ENCODE results near the gene BZW2.

Gene BZW2

DNA sequence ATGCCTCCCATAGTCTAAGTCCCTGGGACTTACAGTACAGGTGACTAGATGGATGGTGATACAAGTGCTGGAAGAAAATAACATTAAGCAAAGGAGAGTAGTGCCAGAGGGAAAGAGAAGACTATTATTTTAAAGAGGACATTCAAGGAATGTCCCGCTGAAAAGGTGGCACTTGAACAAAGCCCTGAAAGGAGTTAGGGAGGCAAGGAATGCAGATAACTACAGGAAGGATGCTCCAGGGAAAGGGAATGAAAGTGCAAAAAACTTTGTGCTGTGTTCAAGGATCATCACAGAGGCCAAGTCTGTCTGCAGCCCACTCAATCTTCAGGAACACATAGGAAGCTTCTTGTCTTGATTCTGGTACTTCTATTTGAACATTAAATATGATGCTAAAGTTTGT, 15.3 kb upstream of the BZW2 start:
- Histone ChIP-seq H3K36me3 (ENCODE audit: insufficient read depth, low read length) (no peaks in the 10 kb centered on the region), H3K9me3 (ENCODE audit: control insufficient read depth, insufficient read depth, low read length) (no peaks in the 10 kb centered on the region), H3K4me1 (ENCODE audit: insufficient read depth, low read length) (no peaks in the 10 kb centered on the region), H3K9ac (ENCODE audit: low read depth, low read length) (no peak overlapping the region)

DNA sequence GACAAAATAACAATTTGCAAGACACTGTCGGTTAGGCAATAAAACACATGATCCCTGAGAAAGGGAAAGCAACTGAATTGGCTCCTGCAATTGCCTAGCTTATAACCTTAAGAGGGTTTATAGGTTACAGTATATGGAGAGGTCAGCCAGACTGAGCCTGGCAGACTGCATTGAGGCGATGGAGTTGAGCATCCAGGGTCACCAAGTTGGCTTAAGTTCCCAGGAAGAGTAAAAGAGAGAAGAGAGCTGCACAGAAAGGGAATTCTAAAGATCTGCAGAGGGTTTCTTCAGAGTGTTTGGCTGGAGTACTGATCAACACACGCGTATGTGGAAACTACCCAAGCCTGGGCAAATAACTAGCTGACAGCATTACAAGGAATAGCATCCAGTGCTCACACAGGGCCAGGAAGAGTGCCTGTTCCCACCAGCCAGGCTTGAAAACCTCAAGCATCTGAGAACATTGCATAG, 11.7 kb upstream of the BZW2 start:
- H3K9ac ChIP-seq (ENCODE audit: low read depth, low read length) = no peak overlapping the region
- no peaks in the 10 kb centered on the region for H3K36me3 ChIP-seq (ENCODE audit: insufficient read depth, low read length)
- H3K9me3 ChIP-seq (ENCODE audit: control insufficient read depth, insufficient read depth, low read length) = no peaks in the 10 kb centered on the region
- peaks cover 5% of the 10 kb centered on the region; the same call in 1 of the 2 replicates for H3K4me1 ChIP-seq (ENCODE audit: insufficient read depth, low read length)

DNA sequence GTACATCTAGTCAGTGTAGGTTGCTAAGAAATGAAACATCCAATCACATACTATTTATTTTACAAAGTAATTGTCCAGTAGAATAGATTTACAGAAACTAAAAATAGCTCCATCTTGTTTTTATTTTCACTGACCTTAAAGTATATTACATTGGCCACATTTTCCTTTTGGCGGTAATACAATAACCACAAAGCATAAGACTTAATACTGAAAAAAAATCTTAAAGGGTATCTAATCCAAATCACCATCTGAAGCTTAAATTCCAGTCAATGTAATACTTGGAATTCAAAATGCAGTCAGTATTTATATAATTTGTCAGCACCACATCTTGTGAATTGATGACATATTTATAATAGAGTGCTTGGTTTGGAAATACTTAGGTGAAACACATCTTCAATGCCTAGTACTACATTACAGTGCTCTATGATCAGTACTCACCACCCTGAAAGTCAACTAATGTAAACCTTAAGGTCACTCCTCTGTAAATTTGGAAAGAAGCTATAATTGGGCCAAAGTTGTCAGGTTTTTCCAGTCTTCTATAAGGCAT, 9.4 kb upstream of the BZW2 start:
- H3K4me1 ChIP-seq (ENCODE audit: insufficient read depth, low read length) = peaks cover 5% of the 10 kb centered on the region; the same call in 1 of the 2 replicates
- no peaks in the 10 kb centered on the region for H3K9me3 ChIP-seq (ENCODE audit: control insufficient read depth, insufficient read depth, low read length)
- H3K9ac ChIP-seq (ENCODE audit: low read depth, low read length) = no peak overlapping the region
- no peaks in the 10 kb centered on the region for H3K36me3 ChIP-seq (ENCODE audit: insufficient read depth, low read length)

DNA sequence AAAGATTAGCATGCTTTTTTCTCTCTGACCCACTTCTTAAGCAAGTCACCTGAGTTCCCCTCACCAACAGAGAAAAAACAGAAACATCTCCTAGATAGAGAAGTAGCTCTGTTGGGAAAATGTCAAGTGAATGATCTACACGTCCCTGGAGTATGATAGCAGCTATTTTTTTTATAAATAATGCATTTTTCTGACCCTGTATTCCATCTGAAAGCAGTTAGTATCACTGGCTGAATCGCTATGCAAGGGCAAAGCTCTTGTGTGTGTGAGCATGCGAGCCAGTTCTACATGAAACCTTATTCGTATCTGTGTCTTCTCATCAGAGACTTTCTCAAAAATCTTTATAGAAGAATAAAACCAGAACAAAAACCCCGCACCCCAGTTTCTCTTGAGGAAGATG, 8.6 kb upstream of the BZW2 start:
- Histone ChIP-seq H3K9ac (ENCODE audit: low read depth, low read length) (no peak overlapping the region), H3K4me1 (ENCODE audit: insufficient read depth, low read length) (peaks cover 5% of the 10 kb centered on the region; the same call in 1 of the 2 replicates), H3K9me3 (ENCODE audit: control insufficient read depth, insufficient read depth, low read length) (no peaks in the 10 kb centered on the region), H3K36me3 (ENCODE audit: insufficient read depth, low read length) (no peaks in the 10 kb centered on the region)

DNA sequence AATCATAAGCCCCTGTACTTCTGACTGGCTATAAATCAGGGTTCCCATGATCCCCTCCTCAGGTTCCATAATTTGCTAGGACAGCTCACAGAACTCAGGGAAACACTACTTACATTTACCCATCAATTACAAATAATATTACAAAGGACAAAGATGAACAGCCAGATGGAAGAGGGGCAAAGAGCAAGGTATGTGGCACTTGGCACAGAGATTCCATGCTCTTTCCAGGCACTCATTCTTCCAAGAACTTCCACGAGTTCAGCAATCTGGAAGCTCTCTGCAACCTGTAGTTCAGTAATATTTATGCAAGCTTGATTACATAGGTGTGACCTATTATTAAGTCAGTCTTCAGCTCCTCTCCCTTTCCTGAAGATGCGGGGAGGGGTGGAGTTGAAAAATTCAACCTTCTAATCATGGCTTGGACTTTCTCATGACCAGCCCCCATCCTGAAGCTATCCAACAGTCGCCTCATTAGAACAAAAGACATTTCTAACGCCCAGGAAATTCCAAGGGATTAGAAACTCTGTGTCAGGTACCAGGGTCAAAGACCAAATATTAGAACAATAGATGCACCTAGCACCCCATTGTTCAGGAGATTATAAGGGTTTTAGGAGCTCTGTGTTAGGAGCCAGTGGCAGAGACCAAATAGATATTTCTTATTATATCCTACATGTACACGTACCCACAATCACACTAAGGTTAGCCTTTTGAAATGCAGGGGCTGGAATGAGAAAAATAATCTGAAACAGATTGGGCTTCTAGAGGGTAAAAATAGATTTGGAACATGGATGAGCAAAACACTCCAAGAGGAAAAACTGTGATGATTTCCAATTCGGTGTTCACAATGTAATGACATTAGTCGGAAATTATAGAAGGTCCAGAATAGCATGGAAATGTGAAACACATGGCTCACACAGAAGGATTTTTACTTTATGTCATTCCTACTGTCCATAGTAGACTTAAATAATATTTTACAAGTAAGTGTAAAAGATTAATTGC, 7.4 kb upstream of the BZW2 start:
- Histone ChIP-seq H3K4me1 (ENCODE audit: insufficient read depth, low read length) (peaks cover 5% of the 10 kb centered on the region; the same call in 1 of the 2 replicates), H3K9me3 (ENCODE audit: control insufficient read depth, insufficient read depth, low read length) (no peaks in the 10 kb centered on the region), H3K9ac (ENCODE audit: low read depth, low read length) (no peak overlapping the region), H3K36me3 (ENCODE audit: insufficient read depth, low read length) (no peaks in the 10 kb centered on the region)

DNA sequence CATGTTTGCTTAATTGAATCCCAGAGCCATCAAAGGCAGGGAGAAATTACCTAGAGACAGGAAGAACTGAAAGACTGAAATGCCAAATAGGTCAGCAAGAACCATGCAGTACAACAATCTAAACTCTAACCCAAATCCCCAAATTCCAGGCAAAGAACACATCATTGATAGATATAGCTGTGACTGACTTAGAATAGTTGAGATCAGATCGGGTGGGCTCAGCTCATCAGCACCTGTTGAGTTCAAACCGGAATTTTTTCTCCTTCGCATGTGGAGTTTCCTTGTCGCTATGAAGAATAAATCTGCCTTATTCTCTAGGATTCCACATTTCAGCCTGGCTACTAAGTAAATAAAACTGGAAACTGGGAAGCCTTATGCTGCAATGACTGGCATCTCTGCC, 1.8 kb upstream of the BZW2 start:
- Histone ChIP-seq H3K4me1 (ENCODE audit: insufficient read depth, low read length) (peaks cover 18% of the 10 kb centered on the region), H3K9ac (ENCODE audit: low read depth, low read length) (peak overlapping the region; percentile 86; the same call in 1 of the 2 replicates), H3K9me3 (ENCODE audit: control insufficient read depth, insufficient read depth, low read length) (no peaks in the 10 kb centered on the region), H3K36me3 (ENCODE audit: insufficient read depth, low read length) (no peaks in the 10 kb centered on the region)

DNA sequence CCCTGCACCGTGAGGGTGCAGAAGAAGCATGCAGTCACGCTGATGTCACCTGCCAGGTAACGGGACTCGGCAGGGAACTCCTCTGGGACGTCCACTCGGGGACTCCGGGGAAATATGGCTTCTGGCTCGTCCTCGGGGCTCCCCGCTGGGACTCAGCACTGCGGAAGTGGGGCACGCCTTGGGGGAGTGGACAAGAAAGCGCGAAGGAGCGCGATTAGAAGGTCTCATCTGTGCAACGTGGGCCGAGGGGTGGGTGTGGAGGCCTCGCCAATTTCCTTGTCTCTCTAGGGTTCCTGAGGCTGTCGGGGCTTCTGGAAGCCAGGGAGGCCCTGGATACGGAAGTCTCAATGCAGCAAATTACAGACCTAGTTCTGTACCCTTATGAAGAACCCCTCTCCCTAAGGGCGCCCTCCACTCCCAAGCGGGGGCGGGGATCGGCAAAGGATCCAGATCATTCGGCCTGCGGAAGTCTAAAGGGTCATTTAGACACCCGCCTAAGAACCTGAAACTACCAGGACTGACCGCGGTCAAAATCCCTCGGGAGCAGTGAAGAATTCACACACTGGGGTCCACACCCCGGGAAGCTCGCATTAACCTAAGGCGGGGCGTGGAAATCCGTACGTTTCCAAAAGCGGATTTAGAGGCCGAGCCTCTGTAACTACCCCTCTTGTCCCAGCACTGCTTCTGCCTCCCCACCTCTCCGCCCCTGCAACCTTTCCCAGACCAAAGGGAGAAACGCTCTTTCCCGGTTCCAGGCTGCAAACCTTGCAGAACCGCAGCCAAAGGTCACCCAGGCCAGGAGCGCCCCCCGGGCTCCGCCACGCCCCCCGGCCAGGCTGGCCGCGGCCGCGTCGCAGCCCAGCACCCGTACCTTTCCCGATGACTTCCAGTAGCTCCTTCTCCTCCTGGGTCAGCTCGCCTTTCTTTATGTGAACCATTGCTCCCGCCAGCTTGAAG, 1.1 kb upstream of the BZW2 start:
- Histone ChIP-seq H3K9ac (ENCODE audit: low read depth, low read length) (peak overlapping the region; percentile 86), H3K9me3 (ENCODE audit: control insufficient read depth, insufficient read depth, low read length) (no peaks in the 10 kb centered on the region)

DNA sequence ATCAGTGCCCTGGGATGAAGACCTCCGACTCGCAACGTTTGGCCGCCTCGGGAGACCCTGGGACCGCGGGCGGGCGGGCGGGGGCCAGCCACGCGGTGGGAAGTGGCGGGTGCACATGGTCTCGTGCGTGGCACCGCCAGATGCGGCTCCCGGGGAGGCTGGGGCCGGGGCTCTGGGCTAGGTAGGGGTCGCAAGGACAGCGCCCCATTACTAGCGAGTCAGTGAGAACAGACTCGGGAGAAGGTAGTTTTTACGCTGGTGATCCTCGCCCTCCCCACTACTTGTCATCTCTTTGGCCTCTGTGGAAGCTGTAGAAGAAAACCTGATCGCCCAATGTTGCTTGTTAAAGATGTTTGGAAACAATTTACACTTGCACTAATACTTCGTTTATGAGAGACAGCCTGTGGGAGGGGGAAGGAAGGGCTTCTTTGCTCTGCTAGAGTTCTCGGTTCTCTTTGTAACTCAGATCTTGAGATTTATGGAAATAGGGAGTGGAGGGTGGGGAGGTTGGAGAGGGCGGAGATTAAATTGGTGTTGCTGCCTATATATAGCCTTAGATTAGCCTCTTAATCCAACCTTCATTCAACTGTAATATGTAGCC, 591 bp downstream of the BZW2 start:
- no peaks in the 10 kb centered on the region for H3K36me3 ChIP-seq (ENCODE audit: insufficient read depth, low read length)
- H3K9me3 ChIP-seq (ENCODE audit: control insufficient read depth, insufficient read depth, low read length) = no peaks in the 10 kb centered on the region
- peak overlapping the region; percentile 86 for H3K9ac ChIP-seq (ENCODE audit: low read depth, low read length)
- H3K4me1 ChIP-seq (ENCODE audit: insufficient read depth, low read length) = peaks cover 18% of the 10 kb centered on the region

More for the DNA sequence above, 1.1 kb upstream of the BZW2 start:
- no peaks in the 10 kb centered on the region for H3K36me3 ChIP-seq (ENCODE audit: insufficient read depth, low read length)
- peaks cover 18% of the 10 kb centered on the region for H3K4me1 ChIP-seq (ENCODE audit: insufficient read depth, low read length)

DNA sequence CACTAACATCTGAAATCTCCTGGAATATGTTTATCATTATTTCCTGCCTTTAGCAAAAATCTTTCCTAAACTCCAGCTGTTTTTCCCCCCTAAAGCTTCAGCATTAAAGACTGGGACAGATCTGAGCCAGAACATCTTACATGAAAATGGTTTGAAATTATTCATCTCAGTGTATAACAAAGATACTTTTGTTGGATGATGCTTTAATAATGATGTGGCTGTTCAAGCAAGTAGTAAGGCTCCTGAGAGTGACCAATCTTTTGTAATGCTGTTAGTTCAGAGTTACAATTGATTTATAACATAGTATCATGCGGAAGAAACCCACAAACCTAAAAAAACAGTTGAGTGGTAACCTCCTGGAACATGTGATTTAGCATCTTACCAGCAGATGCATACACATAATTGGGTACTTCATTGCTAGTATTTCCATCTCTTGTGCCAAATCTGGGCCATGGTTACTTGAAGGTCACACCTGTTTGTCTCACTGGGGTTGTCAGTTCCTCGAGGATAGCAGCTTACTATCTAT, 1.5 kb downstream of the BZW2 start:
- H3K9ac ChIP-seq (ENCODE audit: low read depth, low read length) = peak overlapping the region; percentile 86; the same call in 1 of the 2 replicates
- no peaks in the 10 kb centered on the region for H3K36me3 ChIP-seq (ENCODE audit: insufficient read depth, low read length)
- H3K4me1 ChIP-seq (ENCODE audit: insufficient read depth, low read length) = peaks cover 18% of the 10 kb centered on the region
- H3K9me3 ChIP-seq (ENCODE audit: control insufficient read depth, insufficient read depth, low read length) = no peaks in the 10 kb centered on the region

DNA sequence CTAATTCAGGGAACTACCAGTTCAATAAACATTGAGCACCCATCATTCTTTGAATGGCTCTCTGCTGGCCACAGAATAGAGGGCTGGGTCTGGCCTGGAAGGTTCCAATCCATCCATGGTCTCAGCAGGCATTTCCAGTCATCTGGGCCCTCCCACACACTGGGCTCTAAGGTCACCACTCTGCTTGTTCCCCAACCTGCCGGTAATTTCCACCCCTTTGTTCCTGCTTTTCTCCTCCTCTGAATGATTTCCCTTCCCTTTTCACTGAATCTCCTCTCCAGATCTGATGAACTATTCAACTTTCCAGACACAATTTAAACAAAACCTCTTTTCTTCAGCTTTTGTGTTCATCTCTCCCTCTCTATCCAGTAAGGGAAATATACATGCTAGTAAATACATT, 2.6 kb downstream of the BZW2 start:
- Histone ChIP-seq H3K9me3 (ENCODE audit: control insufficient read depth, insufficient read depth, low read length) (no peaks in the 10 kb centered on the region), H3K9ac (ENCODE audit: low read depth, low read length) (peak overlapping the region; percentile 11; the same call in 1 of the 2 replicates), H3K36me3 (ENCODE audit: insufficient read depth, low read length) (no peaks in the 10 kb centered on the region), H3K4me1 (ENCODE audit: insufficient read depth, low read length) (peaks cover 18% of the 10 kb centered on the region)

DNA sequence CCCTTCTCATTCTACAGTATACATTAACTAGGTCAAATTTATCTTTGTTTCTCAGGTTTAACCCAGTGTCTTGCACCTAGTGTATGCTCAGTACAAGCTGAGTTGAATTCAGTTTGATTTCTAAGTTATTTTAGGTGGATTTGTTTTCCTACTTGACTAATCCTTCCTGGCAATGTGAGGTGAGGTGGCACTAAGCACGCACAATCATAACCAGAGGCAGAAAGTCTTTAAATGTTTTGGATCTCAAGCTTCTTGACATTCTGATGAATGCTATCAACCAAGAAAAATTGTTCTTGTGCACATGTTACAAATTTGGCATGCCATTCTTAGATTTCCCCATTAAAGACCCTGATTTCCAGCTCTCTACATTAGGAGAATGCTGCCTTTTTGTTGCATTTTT, 3.2 kb downstream of the BZW2 start:
- Histone ChIP-seq H3K4me1 (ENCODE audit: insufficient read depth, low read length) (peaks cover 18% of the 10 kb centered on the region), H3K9me3 (ENCODE audit: control insufficient read depth, insufficient read depth, low read length) (no peaks in the 10 kb centered on the region), H3K9ac (ENCODE audit: low read depth, low read length) (no peak overlapping the region), H3K36me3 (ENCODE audit: insufficient read depth, low read length) (no peaks in the 10 kb centered on the region)

DNA sequence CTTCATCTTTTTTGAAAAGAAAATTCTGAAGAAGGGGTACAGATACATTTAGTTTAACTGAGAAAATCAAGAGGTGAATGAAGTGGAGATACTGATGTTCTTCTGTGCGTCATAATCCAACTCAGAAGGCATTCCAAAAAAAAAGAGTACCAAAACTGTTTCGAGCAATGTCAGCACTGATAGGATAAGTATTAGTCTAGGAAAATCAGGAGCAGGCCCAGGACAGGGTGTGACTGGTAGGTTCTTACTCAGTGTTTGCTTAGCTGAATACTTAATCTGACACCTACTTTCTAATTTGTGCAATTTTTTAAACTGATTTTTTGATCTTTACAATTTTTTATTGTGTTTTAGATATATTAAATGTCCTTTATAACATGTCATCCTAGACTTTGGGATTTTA, 4.3 kb downstream of the BZW2 start:
- no peak overlapping the region for H3K9ac ChIP-seq (ENCODE audit: low read depth, low read length)
- H3K9me3 ChIP-seq (ENCODE audit: control insufficient read depth, insufficient read depth, low read length) = no peaks in the 10 kb centered on the region
- H3K36me3 ChIP-seq (ENCODE audit: insufficient read depth, low read length) = no peaks in the 10 kb centered on the region
- peaks cover 18% of the 10 kb centered on the region for H3K4me1 ChIP-seq (ENCODE audit: insufficient read depth, low read length)

DNA sequence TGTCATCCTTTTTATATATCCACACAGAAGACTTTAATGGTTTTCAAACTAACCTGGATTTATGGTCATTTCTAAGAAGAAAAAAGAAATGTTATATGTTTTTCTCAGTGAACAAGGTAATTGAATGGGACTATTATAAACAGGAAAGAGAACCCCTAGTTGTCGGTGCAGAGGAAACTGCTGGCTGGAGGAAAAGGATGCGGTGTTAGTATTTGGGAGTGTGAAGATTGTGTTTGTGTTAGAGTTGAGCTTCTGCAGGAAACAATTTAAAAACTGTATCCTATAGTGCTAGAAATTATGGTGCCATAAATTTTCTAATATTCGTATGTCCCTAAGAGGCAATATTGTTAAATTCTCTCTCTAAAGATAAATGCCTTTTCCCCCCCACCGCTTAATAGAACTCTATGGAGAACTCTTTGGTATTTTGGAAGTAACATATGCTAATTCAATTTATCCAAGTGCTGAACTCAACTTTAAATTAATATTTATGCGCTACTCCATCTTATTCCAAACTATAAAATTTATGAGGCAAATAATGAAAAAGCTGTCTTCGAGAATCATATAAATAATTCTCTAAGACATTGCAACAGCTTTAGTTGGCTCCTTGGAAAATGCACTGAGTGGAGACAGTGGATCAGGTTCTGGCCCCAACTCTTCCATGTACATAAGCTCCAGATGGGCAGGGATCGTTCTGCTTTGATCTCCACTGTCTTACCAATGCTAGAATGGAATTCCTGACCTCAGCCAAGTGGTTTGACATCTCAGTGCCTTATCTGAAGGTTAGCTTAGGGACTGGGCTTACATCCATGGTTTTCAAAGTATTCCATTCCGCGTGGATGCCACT, 5.6 kb downstream of the BZW2 start:
- Histone ChIP-seq H3K9me3 (ENCODE audit: control insufficient read depth, insufficient read depth, low read length) (no peaks in the 10 kb centered on the region), H3K9ac (ENCODE audit: low read depth, low read length) (no peak overlapping the region), H3K36me3 (ENCODE audit: insufficient read depth, low read length) (no peaks in the 10 kb centered on the region), H3K4me1 (ENCODE audit: insufficient read depth, low read length) (peaks cover 18% of the 10 kb centered on the region)

Measured in ES-I3 (cell line).